ENCODE measurements around the gene PPT1.
"Not testable (repeated sequence)": the region's sequence is repeated elsewhere in the genome, so short reads cannot be mapped to it uniquely, and the experiment has no call there.

PPT1 gene

DNA sequence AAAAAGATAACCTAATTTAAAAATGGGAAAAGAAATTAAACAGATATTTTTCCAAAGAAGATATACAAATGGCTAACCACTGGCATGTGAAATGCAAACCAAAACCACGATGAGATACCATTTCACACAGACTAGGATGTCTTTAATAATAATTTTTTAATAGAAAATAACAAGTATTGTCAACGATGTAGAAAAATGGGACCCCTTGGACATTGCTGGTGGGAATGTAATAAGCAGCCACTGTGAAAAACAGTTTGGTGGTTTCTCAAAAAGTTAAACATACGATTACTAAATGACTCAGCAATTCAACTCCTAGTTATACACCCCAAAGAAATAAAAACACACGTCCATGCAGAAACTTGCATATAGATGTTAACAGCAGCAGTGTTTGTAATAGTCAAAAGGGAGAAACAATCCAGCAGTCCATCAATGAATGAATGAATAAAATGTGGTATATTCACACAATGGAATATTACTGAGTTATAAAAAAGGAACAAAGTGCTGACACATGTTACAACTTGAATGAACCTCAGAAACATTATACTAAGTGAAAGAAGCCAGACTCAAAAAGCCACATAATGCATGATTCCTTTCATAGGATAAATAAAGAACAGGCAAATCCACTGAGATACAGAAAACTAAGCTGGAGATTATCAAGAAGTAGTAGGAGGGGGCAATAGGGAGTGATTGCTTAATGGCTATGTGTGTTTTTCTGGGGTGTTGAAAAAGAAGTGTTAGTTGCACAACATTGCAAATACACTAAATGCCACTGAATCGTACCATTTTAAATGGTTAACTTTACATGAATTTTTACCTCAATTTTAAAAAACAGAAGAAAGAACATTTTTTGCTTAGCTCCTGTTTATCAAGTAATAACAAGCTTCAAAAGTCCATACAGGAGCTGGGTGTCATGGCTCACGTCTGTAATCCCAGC lies 4.1 kb downstream of the PPT1 start:
- no peak for DNase-seq (ENCODE audit: low read depth, low spot score)

DNA sequence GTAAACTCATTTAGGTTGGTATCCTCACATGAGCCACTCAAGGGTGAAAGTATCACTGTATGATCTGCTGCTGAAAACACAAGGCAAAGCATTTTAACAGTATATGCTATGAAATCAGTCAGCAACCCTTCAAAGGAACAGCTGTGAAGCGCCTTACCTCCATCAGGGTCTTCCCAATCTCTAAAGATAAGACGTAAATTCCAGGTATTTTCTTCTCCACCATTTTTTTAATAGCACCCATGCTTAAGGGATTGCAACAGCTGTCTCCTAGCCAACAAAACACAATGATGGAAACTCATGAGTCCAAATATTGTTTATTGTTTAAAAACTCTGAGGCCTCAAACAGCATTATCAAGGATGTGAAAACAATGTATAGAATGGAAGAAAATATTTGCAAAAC lies 4.8 kb downstream of the PPT1 start:
- no peak for DNase-seq (ENCODE audit: low read depth, low spot score)

DNA sequence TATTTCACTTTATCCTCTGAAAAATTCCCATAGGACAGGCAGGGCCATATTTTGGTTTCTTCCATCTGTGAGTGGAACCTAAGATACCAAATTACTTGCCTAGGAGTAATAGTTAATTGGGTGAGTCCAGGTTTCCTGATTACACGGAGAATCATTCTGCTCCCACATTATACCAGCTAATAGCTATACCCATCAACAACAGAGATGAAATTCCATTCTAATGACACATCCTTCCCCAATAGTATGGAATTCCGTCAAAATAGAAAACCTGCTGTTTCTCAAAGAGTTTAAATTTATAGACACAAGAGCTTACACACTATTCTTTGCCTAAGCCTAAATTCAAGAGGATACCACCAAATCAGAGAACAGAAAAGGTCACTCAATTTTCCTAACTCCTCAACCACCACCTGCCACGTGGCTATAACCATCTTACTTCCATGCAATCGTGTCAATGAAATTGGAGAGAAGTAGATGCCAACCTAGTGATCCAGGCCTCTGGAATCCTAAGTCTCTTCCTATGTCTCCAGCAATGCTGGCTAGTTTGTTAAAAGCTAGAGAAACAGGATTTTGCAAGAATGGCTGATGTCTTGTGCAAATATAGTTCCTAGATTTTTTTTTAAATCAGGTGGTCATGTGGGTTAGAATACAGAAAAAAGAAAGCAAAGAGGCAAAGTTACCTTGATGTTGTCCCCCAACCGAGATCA lies 6.2 kb downstream of the PPT1 start:
- DNase-seq (ENCODE audit: low read depth, low spot score): no peak

DNA sequence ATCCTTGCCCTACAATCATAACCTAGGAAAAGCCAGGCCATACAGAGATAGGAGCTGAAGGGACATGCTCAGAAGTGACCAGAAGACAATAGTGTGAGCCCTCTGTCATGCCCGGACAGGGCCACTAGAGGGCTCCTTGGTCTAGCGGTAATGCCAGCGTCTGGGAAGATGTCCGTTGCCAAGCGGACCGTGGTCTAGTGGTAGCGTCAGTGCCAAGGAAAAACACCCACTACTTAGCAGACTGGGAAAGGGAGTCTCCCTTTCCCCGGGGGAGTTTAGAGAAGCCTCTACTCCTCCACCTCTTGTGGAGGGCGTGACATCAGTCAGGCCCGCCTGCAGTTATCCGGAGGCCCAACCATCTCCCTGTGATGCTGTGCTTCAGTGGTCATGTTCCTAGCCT lies 12.3 kb downstream of the PPT1 start:
- not testable (repeated sequence) for DNase-seq (ENCODE audit: low read depth, low spot score)

DNA sequence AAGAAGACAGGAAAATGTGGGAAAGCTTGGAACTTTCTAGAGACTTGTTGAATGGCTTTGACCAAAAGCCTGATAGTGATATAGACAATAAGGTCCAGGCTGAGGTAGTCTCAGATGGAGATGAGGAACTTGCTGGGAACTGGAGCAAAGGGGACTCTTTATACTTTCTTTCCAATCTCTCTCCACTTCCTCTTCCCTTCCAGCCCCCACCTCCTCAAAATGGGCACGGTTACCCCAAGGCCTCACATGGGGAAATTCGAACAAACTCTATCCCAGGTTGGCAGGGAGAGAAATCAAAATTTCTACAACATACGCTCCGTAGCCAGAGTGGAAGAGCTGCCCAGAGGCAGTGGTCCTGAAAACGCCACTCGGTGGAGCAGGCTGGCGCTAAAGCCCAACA lies 15.2 kb downstream of the PPT1 start:
- DNase-seq (ENCODE audit: low read depth, low spot score): no peak

DNA sequence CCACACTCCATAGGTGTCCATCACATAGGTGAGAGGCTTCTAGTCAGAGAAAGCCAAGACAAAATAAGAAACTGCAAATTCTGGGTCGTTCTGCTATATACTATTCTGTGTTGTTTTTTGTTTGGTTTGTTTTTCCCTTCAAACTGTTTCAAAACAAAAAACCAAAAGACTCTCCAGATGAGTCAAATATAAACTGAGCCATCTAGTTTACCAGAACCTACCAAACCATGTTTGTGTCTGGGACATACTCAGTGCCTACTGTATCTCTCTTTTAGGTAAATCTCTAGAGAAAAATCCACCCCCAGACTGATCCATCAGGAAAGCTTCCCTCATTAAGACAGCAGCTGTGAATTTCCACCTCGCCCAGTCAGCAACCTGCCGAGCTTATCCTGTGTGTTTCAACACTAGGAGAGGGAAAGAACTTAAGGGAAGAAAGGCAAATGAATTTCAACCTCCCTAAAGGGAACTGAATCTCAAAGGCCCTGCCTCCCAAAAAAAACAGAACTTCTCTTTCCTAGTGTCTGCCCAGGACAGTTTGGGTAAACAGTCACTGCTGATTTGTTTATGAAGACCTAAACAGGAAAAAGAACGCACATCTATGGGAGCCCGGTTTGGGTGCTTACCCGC lies 17.2 kb downstream of the PPT1 start:
- DNase-seq (ENCODE audit: low read depth, low spot score): no peak

DNA sequence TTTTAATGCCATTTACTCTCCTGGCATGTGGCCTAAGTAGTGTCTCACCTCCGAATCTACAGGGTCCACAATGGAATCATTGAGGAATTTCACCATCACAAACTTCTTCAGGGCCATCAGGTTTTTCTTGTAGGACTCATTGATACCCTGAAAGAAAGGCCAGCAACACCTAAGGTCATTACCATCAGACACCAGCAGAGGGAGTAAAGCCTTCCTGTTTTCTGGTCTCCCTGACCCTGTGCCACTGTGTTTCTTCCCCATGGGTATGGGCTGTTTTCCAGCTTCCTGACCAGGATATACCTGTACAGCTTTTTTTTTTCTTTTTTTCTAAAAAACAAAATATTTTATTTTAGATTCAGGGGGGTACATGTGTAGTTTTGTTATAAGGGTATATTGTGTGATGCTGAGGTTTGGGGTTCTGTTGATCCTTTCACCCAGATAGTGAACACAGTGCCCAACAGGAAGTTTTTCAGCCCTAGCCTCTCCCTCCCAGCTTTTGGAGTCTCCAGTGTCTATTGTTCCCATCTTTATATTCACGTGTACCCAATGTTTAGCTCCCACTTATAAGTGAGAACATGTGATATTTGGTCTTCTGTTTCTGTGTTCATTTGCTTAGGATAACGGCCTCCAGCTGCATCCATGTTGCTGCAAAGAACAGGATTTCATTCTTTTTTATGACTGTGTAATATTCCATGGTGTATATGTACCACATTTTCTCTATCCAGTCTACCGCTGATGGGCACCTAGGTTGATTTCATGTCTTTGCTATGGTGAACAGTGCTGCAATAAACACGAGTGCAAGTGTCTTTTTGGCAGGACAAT lies 18.3 kb downstream of the PPT1 start:
- no peak for DNase-seq (ENCODE audit: low read depth, low spot score)

DNA sequence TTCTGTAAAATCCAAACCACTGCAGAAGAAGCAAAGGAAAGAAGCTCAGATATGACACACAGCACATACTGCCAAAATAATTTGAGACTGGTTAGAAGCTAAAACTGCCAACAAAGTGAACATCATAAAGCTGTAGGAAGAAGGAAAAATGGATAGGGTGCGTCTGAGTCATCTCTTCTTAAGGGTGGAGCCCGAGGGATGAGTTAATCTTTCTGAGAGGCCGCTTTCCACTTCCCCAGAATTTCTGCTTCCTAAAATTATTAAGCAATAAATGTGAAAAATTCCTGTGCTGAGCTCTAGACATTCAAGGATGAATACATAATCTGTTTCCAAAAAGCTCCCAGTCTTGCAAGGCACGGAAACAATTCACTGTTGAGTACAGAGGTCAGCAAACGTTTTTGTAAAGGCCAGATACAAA lies 20.1 kb downstream of the PPT1 start:
- no peak for DNase-seq (ENCODE audit: low read depth, low spot score)

DNA sequence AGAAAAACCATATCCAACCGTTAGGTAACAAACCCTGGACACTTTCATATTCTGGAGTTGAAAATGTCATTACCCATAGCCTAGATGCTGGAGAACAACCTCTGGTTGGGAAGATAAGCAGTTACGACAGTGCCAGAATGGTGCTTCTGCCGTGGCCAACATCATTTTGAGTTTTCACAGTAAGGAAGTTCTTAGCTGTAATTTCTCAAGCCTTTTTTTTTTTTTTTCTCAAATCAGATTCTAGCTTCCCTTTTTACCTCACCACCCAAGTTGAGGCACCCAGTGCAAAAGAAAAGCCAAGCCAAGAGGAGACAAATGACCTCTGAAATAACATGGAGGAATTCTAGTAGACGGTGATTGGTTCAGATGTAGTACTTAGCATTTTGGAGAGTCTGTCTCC lies 21.8 kb downstream of the PPT1 start:
- no peak for DNase-seq (ENCODE audit: low read depth, low spot score)

DNA sequence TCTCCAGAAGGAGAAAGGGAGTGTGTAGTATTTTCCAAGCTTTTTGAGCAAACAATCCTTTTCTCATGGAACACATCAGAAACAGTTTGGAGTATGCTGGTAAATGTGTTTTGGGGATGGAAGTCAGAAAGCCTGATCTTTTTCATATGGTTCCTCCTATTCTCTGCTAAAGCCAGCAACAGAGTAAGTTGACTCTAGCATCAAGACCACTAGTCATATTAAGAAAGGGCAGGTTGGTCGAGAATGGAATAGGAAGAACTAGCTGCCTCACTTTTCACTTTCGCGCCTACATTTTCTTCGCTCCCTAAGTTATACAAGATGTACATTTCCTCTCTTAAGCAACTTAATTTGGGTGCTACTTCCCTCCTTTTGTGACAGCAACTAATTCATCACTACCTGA lies 24.0 kb downstream of the PPT1 start:
- DNase-seq (ENCODE audit: low read depth, low spot score): no peak

DNA sequence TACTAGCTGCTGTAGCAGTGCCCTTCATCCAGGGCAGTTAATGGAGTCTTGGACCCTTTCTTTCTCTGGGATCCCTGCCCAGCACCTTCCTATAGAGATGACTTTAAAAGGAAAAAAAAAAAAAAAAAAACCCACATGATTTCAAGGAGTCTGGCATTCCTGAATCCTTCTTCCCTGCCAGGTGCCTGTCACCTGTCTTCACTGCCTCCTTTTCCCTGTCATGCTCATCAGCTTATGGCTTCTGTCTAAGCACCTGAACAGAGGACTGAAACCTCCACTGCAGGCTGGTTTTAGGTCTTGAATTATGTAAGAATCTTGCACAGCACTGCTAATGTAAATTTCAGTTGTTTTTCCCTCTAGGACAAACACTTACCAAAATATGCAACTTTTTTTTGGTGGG lies 24.9 kb downstream of the PPT1 start:
- no peak for DNase-seq (ENCODE audit: low read depth, low spot score)

DNA sequence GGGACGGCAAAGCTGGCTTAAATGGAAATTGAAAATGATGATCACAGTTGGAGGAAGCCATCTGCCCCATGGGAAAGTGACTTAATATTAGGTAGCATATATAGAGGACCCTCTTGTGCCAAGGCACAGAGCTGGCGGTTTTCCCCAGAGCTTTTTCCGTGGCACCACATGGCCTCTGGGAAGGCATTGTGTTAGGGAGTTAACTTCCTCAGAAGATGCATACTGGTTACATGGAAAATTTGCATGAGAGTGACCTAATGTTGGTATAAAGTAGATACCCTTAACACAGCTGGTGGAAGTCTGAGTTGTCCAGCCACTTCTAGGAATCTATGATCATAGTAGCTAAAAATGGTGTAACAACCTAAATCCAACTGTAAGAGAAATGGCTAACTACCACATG lies 29.2 kb downstream of the PPT1 start:
- no peak for DNase-seq (ENCODE audit: low read depth, low spot score)

DNA sequence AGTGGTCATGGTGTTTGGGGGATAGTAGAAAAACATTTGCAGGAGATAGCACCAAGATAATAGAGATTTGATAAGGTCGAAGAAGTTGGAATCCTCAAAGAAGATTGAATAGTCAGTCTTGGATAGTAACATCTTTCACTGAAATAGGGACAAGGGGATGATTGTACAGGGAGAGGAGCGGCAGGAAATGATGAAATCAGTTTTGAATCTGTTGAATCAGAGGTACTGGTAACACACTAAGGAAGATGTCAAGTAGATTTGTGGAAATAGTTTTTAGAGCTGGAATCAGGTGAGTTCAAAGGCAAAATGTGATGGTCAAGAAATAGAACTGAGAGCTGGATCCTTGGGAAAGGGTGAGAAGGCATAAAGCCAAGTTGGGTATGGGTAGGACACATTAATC lies 30.0 kb downstream of the PPT1 start:
- no peak for DNase-seq (ENCODE audit: low read depth, low spot score)

DNA sequence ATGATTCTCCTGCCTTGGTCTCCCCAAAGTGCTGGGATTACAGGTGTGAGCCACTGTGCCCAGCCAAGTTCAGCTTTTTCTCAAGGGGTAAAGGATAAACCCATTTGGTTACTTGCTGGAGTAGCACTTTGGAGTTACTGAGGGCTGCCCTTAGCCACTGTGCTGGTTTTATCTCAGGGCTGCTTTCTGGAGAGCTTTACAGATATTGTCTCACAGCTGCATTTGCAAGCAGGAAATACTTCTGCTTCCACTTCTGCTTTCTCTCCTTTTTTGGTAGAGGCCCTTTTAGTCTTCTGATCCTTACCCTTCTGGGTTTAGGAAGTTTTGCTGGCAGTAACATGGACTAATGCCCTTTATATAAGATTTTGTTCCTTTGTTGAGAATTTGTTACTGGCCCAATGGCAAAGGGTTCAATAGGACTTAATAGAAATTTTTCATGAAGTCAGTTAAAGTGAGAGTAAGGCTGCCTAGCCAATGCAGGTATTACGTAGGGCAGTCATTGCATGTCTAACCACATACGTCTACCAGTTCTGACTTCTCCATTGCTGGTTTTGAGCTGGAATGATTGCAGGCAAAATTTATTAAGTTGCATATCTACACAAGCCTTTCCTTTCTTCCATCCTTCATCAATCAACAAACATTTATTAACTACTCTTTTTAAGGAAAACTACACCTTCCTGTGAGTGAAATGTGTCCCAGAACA lies 32.1 kb downstream of the PPT1 start:
- no peak for DNase-seq (ENCODE audit: low read depth, low spot score)

DNA sequence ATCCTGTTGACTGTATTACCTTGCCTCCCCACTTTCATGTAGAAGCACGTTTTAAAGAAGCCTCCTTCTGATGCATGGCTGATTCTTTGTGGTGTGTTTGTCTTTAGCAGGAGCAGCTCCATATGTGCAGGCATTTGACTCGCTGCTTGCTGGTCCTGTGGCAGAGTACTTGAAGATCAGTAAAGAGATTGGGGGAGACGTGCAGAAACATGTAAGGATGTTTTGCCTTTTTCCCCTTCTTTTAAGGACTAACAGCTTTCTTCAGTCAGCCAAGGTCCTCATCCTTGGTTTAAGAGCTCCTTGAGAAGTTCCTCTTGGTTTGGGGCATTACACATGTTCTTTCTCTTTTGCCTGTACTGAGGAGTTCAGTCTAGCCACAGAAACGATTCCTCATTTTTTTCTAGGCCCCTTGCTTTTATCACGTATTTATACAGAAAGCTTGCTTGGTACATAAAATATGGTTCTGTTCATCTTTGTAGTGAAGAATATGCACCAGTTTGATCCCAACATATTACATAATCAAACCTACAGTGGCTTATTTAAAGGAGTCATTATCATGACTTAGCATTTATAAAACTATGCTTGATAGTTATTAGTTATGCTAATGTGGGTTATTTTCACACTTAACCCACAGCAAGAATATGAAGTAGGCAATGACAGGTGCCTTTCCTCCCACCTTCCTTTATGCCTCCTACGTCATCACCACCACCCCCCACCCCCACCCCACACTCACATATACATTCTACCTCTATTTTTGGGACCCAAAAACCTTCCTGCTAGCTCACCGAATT lies 36.9 kb downstream of the PPT1 start:
- no peak for DNase-seq (ENCODE audit: low read depth, low spot score)

DNA sequence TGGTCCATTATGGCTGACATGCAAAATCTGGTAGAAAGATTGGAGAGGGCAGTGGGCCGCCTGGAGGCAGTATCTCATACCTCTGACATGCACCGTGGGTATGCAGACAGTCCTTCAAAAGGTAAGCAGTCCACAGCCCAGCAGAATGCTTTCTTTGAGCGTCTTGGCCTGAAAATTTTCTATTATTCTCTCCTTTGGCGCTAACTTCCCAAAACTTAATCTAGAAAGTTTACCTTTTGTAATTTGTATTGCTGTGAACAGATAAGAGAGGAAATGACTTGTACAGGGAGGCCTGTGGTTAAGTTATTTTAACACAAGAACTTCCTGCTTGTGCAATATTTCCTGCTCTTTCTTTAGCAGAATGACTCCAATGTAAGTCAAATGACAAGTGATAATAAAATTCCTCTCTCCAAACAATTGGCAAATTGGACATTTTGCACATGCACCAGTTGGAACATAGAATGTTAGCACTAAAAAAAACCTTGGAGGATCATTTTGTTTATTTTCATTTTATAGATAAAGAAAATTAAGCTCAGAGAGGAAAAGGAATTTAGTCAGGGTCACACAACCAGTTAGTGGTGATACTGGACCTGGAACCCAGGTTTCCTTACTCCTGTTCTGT lies 37.6 kb downstream of the PPT1 start:
- peak; percentile 56 for DNase-seq (ENCODE audit: low read depth, low spot score)

DNA sequence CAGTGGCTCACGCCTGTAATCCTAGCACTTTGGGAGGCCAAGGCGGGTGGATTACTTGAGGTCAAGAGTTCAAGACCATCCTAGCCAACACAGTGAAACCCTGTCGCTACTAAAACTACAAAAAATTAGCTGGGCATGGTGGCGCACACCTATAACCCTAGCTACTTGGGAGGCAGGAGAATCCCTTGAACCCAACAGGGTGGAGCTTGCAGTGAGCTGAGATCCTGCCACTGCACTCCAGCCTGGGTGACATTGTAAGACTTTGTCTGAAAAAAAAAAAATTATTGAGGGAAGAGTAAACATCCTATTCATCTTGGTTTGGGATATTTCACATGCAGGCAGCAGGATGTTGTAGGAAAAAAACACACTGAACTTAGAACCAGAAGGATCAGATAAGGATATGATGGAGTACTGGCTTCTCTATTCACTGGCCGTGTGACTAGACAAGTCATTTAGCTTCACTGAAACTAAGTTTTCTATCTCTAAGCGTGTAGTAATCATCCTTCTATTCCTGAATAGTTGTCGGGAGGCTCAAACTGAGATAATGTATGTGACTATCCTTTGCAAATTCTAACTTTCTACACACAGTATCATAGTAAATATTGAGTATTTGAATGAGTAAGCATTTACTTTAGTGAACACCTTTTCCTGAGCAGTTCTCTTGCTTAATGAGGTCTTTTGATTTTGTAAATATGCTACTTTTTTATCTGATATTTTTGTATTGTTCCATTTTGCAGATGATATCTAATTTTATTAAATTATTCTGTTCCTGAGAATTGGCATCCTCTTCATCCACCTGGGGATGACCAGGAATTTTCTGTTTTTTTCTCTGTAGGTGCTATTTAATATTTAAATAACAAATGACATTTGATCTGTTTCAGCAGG lies 38.4 kb downstream of the PPT1 start:
- DNase-seq (ENCODE audit: low read depth, low spot score): no peak

DNA sequence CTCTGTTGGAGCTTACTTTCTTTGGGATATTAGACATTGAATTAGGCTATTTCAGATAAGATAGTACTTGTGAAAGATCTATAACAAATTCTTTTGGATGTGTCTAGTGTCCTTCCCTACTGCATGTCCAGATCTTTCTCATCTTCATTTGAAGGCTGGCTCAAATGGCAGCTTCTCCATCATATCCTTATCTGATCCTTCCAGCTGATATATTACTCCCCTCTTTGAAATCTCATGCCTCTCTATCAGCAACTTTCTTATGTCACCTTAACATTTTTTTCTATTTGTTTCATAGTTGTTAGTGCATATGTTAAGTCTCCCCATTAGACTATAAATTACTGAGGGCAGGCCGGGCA lies 39.0 kb downstream of the PPT1 start:
- no peak for DNase-seq (ENCODE audit: low read depth, low spot score)
